HG03060 (cell line): ENCODE data around the gene PHACTR3.

ENCODE experiments used
- ATAC-seq: cut with Tn5 transposase; IDR thresholded peaks from one replicate; pipeline ENCODE4 v1.9.1; 2021; ENCODE audit warnings: low read depth, moderate number of reproducible peaks; ENCODE audit not compliant: unreplicated experiment

Gene PHACTR3

GRCh38 chr20:59667131-59667530 is 62.8 kb downstream of the PHACTR3 start:
- ATAC-seq: no peak

- ATAC-seq: no peak
These were observed 63.7 kb downstream of the PHACTR3 start for GRCh38 chr20:59667981-59668515.

- no peak for ATAC-seq
These were observed 64.8 kb downstream of the PHACTR3 start for GRCh38 chr20:59668926-59669850.

- no peak for ATAC-seq
These were observed 66.6 kb downstream of the PHACTR3 start for GRCh38 chr20:59670786-59671492.

- ATAC-seq: no peak
These were observed 67.5 kb downstream of the PHACTR3 start for GRCh38 chr20:59671661-59672471.

- no peak for ATAC-seq
These were observed 68.2 kb downstream of the PHACTR3 start for GRCh38 chr20:59672576-59672975.

GRCh38 chr20:59673288-59673997 is 69.1 kb downstream of the PHACTR3 start:
- ATAC-seq: no peak

GRCh38 chr20:59673998-59674445 is 69.7 kb downstream of the PHACTR3 start:
- ATAC-seq: no peak

GRCh38 chr20:59676126-59676850 is 71.9 kb downstream of the PHACTR3 start:
- ATAC-seq: no peak

- no peak for ATAC-seq
These were observed 72.5 kb downstream of the PHACTR3 start for GRCh38 chr20:59676851-59677182.

GRCh38 chr20:59677586-59677985 is 73.2 kb downstream of the PHACTR3 start:
- no peak for ATAC-seq

- no peak for ATAC-seq
These were observed 73.9 kb downstream of the PHACTR3 start for GRCh38 chr20:59678288-59678687.

- ATAC-seq: no peak
These were observed 74.6 kb downstream of the PHACTR3 start for GRCh38 chr20:59678951-59679350.

- ATAC-seq: no peak
These were observed 75.9 kb downstream of the PHACTR3 start for GRCh38 chr20:59680148-59680650.

GRCh38 chr20:59680852-59681251 is 76.5 kb downstream of the PHACTR3 start:
- ATAC-seq: no peak

GRCh38 chr20:59682603-59683002 is 78.3 kb downstream of the PHACTR3 start:
- ATAC-seq: no peak

GRCh38 chr20:59683181-59683580 is 78.8 kb downstream of the PHACTR3 start:
- ATAC-seq: no peak

- no peak for ATAC-seq
These were observed 80.4 kb downstream of the PHACTR3 start for GRCh38 chr20:59684685-59685242.
